Astrocyte of the cerebellum (primary cell): Measurements from ENCODE around the gene USP38.
"Not testable (repeated sequence)": the region's sequence is repeated elsewhere in the genome, so short reads cannot be mapped to it uniquely, and the experiment has no call there.

Experiments used
- DNase-seq: peaks from one replicate; pipeline ENCODE4 v3.0.0-alpha.2; 2011; ENCODE audit warnings: low read depth
- H3K4me3 ChIP-seq: 2 replicates; pipeline ENCODE4 v1.5.1; 2011; ENCODE audit warnings: mild to moderate bottlenecking, low read depth, low read length, moderate library complexity
- CTCF ChIP-seq: IDR thresholded peaks from 2 replicates; pipeline ENCODE4 v1.5.1; 2012; ENCODE audit warnings: low read length, low read depth, moderate library complexity, mild to moderate bottlenecking; ENCODE audit errors: missing control alignments
- in situ Hi-C: cut with HindIII; loops from 2 replicates; pipeline ENCODE4 v1.10.0; 2017; ENCODE audit warnings: low sequenced_read_pairs

The USP38 gene

GRCh38 chr4:143254491-143255226 lies 69.9 kb downstream of the USP38 start:
- TF ChIP-seq CTCF: no peak
- no peak overlapping the region for H3K4me3 ChIP-seq
- no peak for DNase-seq
- in situ Hi-C loops: no loop called here

GRCh38 chr4:143256456-143256855 lies 71.7 kb downstream of the USP38 start:
- in situ Hi-C loops: no loop called here
- no peak overlapping the region for H3K4me3 ChIP-seq
- TF ChIP-seq CTCF: no peak
- no peak for DNase-seq

GRCh38 chr4:143257356-143257755 lies 72.6 kb downstream of the USP38 start:
- in situ Hi-C loops: no loop called here
- TF ChIP-seq CTCF: no peak
- no peak overlapping the region for H3K4me3 ChIP-seq

GRCh38 chr4:143260750-143261149 lies 76.0 kb downstream of the USP38 start:
- no peak overlapping the region for H3K4me3 ChIP-seq
- no peak for TF ChIP-seq CTCF
- DNase-seq: no peak
- in situ Hi-C loops: no loop called here

More at GRCh38 chr4:143257356-143257755, 72.6 kb downstream of the USP38 start:
- DNase-seq: no peak

GRCh38 chr4:143262838-143263237 lies 78.1 kb downstream of the USP38 start:
- no peak for TF ChIP-seq CTCF
- no peak for DNase-seq
- H3K4me3 ChIP-seq: no peak overlapping the region

GRCh38 chr4:143267690-143268089 lies 83.0 kb downstream of the USP38 start:
- H3K4me3 ChIP-seq, in situ Hi-C loops, DNase-seq: not testable (repeated sequence)

More at GRCh38 chr4:143262838-143263237, 78.1 kb downstream of the USP38 start:
- in situ Hi-C loops: no loop called here

- in situ Hi-C loops: no loop called here
- no peak overlapping the region for H3K4me3 ChIP-seq
- no peak for TF ChIP-seq CTCF
- DNase-seq: no peak
Observed at GRCh38 chr4:143270256-143270838, 85.6 kb downstream of the USP38 start.
